Testis (tissue), 2 donors: Measurements from ENCODE around the gene STARD9.

Source experiments
- POLR2A ChIP-seq: fragments of 450-650 bp; IDR thresholded peaks from one replicate; pipeline ENCODE4 v1.6.1; 2017; ENCODE audit warnings: antibody characterized with exemption, mild to moderate bottlenecking, moderate library complexity
- TF ChIP-seq, protein P1 (sequence below), 3 experiments: fragments of 450-650 bp in 2 of 3; fragments of 200-600 bp in 1 of 3; sonication (generic) in 1 of 3; IDR thresholded peaks; one replicate each; pipeline ENCODE4 v1.5.1; 2016 to 2019; ENCODE audit warnings: antibody characterized with exemption in 3 of 3, mild to moderate bottlenecking in 2 of 3, moderate library complexity in 1 of 3

GRCh38 chr15:42744195-42744594 lies 168.8 kb downstream of the STARD9 start:
- TF ChIP-seq, protein P1, sequence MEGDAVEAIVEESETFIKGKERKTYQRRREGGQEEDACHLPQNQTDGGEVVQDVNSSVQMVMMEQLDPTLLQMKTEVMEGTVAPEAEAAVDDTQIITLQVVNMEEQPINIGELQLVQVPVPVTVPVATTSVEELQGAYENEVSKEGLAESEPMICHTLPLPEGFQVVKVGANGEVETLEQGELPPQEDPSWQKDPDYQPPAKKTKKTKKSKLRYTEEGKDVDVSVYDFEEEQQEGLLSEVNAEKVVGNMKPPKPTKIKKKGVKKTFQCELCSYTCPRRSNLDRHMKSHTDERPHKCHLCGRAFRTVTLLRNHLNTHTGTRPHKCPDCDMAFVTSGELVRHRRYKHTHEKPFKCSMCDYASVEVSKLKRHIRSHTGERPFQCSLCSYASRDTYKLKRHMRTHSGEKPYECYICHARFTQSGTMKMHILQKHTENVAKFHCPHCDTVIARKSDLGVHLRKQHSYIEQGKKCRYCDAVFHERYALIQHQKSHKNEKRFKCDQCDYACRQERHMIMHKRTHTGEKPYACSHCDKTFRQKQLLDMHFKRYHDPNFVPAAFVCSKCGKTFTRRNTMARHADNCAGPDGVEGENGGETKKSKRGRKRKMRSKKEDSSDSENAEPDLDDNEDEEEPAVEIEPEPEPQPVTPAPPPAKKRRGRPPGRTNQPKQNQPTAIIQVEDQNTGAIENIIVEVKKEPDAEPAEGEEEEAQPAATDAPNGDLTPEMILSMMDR (IDR thresholded peaks at IDR 0.05): no peak
- no peak for TF ChIP-seq POLR2A
